Activated T-cell treated with anti-CD3 and anti-CD28 coated beads, Interleukin-2, amount 50 U/mL, for 48 hours (primary cell): ENCODE data around the gene IRX3.
"Not testable (repeated sequence)": the region's sequence is repeated elsewhere in the genome, so short reads cannot be mapped to it uniquely, and the experiment has no call there.

Experiments
- DNase-seq, 2 experiments: peaks; one replicate each; pipeline ENCODE4 v3.0.0-alpha.2; 2020

Gene IRX3

DNA sequence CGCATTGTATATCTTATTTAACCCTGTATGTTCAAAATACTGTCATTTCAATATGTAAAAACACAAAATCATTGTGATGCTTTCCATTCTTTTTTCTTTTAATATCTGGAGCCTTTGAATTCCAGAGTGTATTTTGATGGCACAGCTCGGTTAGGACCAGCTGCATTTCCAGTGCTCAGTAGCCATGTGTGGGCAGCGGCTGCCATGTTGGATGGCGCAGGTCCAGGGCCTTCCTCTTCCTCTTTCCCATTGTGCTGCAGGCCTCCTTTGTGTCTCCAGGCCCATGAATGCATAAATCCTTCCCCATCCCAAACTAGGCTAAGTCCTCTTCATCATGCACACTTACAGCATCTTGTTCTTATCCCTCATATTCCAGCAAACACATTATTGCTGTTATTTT, 13.0 kb downstream of the IRX3 start:
- no peak for DNase-seq

GRCh38 chr16:54270711-54271110, 15.9 kb downstream of the IRX3 start:
- DNase-seq = no peak

- DNase-seq = no peak
Measured at GRCh38 chr16:54269461-54269860, 17.1 kb downstream of the IRX3 start.

DNA sequence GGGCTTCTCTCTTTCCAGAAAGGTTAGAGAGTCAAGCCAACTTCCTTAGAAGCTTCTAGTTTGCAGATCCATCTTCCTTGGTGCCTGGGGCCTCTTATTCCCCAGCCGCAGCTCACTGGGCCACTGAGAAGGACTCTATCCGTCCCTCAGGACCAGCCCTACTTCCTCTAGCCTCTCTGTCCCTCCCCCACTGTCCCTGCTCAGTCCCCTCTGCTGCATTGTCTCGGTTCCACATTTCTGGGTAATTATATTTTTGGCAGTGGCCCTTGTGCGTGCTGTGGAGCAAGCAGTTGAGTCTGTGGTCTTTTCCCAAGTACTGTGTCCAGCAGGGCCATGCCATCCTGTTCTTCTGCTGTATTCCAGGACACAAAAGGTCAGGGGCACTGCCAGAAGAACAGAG, 17.8 kb downstream of the IRX3 start:
- DNase-seq = no peak

DNA sequence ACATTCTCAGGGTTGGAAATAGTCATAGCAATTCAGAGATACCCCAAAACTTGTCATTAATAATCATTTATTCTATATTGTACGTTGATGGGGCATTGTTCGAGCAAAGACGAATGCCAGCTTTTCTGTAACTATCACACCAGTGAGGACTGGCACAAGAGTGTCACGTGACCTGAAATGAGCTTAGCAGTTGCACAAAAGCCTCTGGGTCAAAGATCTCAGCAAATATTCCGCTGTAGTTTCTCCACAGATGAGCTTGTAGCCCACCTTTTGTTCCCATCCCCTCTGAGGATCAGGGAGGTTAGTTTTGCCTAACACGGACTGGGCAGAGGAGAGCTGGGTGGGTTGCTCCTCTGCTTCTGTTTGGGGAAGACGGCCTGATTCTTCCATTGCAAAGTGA, 18.2 kb downstream of the IRX3 start:
- no peak for DNase-seq

DNA sequence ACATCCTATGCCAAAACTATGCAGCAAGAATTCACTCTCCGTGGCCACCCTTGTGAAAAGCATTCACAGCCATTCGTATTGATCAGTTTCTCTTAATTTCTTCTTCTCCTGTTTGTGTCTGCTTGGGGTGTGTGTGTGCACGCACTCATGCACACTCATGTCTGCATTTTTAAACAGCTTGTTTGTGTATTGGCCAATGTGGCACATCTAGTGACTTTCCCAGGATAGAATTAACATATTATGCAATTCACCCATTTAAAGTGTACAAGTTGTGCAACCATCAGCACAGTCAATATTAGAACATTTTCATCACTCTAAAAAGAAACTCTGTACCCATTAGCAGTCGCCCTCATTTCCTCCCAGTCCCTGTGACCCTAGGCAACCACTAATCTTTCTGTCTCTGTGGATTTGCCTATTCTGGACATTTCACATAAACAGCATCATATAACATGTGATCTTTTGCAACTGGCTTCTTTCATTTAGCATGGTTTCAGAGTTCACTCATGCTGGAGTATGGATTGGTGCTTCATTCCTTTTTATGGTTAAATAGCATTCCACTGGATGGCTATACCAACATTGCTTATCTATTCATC, 20.1 kb downstream of the IRX3 start:
- no peak for DNase-seq

DNA sequence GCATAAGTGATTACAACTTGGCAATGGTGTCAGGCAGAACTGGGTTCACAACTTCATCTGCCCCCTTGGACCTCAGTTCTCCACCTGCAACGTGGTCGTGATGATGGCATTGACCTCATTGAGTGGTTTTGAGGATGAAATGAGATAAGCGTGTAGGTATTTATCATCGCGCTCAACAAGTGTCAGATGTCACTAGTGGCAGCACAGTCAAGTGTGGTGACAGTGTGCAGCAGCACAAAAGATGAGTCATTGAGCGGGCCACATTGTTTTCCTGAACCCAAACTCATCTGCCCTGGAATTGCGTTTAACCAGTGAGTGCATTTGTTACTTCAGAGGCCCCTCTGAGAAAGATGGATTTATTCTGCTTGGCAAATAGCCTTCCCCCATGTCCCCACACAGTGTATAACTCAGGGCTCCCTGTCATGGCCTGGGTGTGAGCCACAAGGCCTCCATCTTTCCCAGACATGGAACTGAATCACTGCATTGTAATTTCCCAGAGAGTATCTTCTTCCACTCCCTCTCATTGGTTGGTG, 20.9 kb downstream of the IRX3 start:
- DNase-seq = no peak

DNA sequence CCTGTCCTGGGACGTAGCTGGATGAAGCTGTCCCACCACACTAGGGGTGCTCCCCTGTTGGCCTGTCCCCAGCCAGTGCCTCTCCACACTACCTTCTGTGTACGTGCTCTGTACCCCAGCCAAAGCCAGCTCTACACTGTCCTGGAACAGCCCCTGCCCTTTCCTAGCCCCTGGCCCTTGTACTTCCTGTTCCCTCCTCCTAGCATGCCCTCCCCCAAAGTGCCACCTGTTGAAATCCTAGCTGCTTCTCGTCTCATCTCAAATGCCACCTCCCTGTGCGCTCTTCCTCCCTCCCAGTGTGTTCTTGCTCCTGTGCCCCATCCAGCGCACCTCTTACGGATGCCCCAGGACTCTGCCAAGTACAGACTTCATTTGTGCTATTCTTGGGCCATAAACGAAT, 33.5 kb downstream of the IRX3 start:
- DNase-seq = no peak

DNA sequence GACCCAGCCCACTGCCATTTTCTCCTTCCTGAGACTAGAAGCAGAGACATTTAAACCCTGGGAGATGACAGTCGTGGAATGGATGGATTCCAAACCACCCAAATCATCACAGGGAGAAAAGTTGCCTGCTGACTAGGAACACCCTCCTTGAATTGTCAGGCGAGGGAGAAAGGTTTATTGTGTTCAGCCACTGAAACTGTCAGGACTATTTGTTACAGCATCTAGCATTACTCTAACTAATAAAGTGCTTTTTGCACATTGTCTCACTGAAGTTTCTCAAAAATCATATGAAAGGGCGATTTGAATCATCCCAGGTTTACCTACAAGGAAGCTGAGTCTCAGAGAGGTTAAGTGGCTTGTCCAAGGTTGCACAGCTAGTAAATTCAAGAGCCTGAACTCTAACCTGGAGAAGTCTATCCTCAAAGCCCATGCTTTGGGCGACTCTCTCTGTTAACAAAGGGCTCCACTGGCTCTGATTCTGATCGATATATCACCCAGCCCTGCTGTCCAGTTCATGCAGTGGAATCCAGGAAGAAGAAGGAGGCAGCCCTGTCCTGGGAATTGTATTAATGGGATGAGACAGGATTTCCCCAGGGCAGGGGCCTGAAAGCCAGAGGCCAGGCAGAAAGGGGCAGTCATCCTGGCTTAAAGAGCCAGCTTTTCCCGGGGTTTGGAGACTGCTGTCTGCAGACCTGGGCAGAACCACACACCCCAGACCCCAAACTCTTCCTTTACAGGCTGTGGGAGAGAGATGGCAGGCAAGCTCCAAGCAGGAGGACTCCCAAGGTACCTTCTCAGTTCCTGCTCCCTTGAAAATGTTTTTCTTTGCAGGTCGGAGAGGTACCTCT, 37.5 kb downstream of the IRX3 start:
- no peak for DNase-seq

DNA sequence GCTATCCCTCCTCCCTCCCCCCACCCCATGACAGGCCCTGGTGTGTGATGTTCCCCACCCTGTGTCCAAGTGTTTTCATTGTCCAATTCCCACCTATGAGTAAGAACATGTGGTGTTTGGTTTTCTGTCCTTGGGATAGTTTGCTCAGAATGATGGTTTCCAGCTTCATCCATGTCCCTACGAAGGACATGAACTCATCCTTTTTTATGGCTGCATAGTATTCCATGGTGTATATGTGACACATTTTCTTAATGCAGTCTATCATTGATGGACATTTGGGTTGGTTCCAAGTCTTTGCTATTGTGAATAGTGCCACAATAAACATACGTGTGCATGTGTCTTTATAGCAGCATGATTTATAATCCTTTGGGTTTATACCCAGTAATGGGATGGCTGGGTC, 38.9 kb downstream of the IRX3 start:
- DNase-seq = not testable (repeated sequence)

- DNase-seq = no peak
Measured at GRCh38 chr16:54246454-54246821, 40.1 kb downstream of the IRX3 start.

DNA sequence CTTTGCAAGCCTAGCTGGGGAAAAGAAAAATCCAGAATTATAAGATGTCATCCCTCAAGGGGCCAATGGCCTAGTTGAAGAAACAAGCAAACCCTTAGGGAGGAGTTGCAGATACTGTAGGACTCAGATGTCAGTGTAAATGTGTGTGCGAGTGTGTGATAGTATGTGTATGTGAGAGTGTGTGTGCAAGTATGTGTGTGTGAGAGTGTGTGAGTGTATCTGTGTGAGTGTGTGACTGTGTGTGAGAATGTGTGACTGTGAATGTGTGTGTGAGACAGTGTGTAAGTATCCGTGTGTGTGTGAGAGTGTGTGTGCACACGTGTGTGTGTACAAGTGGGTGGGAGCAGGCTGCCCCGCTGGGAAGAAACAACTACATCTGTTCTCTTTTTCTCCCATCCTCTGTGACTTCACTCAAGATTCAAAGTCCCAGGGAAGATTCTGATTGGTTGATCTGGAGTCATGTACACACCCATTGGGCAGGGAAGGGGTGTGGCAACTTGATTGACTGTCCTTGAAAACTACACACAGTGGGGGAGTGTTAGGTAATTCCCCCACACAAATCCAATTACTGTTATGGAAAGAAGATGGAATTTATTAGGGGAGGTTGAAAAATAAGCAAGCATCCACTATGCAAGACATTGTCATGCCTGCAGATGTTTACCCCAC, 40.7 kb downstream of the IRX3 start:
- DNase-seq = no peak

GRCh38 chr16:54244061-54244886, 42.3 kb downstream of the IRX3 start:
- DNase-seq = no peak

DNA sequence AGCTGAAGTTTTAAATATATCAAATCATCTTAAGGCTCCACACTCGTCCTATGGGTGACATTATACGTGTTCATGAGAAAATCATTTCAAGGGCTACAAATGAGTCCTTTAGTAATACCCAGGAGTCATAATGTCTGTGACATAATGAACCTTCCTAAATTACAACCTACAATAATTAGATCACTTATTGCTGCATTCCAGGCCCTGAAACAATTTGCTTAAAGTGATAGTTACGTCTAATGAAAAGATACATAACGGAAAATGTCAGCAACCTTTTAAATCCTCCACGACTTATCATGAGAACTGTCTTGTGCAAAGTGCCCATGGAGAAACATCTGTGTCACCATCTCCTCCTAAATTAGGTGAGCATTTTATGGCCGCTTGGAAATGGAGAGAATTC, 43.4 kb downstream of the IRX3 start:
- DNase-seq = no peak

DNA sequence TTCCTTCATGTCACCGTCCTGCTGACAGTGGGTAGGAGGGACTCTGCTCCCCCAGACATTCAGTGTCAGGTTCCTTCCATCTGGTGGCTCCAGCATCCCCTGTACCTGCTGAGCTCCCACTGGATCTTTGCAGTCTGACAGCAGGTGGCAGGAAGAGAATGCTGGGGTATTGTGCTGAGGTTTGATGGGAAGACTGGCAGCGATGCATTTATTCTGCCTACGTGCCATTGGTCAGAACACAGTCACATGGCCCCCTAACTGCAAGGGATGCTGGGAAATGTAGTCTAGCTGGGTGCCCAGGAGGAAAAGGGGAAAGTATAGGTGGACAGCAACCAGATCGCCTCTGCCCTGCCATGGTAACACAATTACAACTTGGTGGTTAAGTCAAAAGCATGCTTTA, 44.4 kb downstream of the IRX3 start:
- peak in 1 of 2 experiments; percentile 16 for DNase-seq

- DNase-seq = no peak
Measured at GRCh38 chr16:54241525-54241924, 45.1 kb downstream of the IRX3 start.

DNA sequence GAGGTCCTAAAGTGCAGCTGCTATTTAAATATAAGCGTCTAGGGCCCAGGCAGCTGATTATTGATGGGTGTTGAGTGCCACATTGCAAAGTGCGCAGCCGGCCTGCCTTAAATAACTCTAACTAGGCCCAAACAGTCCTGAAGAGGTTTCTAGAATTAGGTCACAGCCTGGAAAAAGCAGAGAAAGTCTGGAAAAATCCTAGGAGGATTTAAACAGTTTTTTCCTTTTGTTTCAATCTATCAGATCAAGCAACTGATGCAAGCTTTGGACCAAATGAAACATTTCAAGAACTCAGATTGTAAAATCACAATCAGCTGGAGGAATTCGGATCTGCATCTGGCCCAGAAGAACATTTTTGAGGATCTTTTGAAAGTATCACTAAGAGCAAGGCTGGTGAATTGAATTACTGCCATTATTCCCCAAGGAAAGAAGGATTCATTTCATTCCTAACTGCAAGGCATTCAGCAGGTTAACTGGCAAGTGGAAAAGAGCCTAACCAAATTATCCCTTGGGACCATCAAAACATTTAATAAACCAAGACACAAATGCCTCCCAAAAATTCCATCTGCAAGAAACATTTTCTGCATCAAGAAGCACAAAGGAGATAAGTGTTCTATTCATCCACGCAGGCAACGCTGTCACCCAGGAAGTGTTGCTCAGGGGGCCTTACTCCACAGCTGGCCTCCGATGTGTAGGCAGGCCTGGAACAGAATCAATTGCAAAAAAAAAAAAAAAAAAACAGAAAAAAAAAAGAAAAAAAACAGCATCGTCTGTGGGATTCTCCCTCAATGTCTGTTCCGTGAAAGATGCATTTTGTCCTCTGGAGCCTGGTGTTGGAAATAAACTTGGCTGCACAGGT, 46.1 kb downstream of the IRX3 start:
- no peak for DNase-seq

DNA sequence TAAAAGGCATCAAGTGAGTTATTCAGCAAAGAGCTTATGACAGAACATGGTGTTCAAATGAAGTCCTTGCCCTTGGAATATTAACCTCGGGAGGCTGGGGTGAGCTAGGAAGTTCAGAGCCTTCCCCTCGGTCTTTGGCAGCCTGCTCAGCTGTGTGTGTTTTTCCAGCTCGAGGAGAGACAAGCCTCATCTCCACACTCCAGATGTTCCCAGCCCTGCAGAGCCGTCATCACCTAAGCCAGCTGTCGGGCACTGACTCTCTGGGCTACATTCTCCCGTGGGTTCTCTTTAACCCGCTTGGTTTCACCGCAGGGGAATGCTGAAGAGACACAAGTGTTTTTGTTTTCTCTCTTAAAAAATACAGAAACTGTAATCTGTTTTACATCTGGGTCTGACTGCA, 47.1 kb downstream of the IRX3 start:
- DNase-seq = no peak

DNA sequence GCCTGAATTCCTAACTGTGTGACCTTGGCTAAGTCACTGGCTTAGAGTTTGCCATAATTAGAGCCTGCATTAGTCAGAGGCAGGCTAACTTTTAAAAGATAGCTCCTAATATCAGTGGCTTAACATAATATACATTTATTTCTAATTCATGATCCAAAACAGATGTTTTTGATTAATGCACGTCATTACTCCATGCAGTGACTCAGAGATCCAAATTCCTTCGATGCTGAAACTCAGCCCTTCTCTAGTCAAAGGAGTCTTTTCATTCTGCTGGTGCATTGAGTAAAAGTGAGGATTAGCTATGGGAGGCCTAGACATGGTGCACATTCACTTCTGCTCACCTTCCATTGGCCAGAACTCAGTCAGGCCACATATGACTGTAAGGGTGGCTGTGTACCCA, 49.8 kb downstream of the IRX3 start:
- no peak for DNase-seq

GRCh38 chr16:54233615-54234014, 53.0 kb downstream of the IRX3 start:
- DNase-seq = no peak
